Stimulated activated CD8-positive, alpha-beta memory T cell treated with anti-CD3 and anti-CD28 coated beads, Interleukin-12 subunit alpha, Interleukin-12 subunit beta, amount 100 ng/mL, for 1 hour (primary cell): Measurements from ENCODE around the gene TIMM13.
A peak's percentile ranks its signal among the peaks of the same experiment; 100 is the strongest.
"Not testable (repeated sequence)": the region's sequence is repeated elsewhere in the genome, so short reads cannot be mapped to it uniquely, and the experiment has no call there.

ENCODE experiments used
- DNase-seq: peaks from one replicate; pipeline ENCODE4 v3.0.0-alpha.2; 2020; ENCODE audit warnings: low read depth

Gene TIMM13

DNA sequence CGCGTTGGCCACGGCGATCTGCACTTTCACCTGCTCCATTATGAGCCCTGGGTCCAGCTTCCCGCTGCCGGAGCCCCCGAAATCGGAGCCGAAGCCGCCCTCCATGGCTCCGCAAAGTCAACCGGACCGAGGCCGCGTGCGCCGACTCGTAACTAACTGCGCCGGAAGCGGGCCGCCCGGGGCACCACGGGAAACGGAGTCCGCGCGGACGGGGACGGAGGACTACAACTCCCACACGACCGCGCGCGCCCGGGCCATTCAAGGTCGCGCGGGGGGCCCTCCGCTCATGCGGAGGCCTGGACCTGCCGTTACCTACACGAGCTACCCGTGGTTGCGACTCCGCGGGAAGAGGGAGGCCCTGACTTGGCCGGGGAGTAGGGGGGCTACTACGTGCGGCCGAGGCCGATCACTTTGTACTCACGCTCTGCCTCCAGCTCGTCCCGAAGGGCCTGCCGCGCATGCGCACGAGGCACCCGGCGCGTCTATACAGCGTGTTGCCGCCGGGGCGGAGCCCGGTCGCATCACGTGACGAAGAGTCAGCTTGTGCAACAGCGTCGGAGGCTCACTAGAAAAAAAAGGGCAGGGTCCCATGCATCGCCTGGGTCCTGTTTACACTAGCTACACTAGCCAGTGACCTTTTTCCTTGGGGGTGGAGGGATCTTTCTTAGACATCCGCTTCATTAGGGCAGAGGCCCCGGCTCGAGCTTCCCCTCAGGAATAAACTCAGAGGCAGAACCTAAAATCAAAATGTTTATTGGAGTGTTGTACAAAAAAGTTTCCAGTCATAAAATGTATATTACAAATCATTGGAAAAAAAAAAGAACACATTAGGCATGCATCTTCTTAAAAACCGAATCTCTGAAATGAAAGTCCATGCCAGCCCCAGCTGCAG is at the start of gene TIMM13:
Gene TIMM13, minus strand, starts transcription at position 158 of the 892 bp plus-strand sequence. Its CDS starts 53 bp downstream, at position 105.
- peak; percentile 94 for DNase-seq

DNA sequence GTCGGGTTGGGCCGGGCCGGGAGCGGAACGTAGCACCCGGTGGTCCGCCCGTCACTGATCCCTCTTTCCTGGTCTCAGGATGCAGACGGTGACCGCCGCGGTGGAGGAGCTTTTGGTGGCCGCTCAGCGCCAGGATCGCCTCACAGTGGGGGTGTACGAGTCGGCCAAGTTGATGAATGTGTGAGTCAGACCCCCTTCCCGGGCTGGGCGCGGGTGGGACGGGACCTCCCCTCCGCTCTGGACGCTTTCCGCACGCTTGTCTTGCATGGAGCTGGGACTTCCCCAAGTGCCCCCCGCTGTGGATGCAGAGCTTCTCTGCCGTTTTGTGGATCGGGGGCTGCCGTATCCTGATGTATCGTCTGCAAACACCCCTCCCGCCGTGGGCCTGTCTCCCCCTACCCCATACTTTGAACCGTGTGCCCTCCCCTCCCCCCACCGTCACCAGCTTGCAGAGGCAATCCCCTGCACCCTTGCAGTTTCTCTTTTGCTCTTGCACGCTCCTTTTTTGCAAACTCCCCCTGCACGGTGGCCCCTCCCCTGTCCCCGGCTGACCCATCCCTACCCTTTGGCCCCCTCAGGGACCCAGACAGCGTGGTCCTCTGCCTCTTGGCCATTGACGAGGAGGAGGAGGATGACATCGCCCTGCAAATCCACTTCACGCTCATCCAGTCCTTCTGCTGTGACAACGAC is 49.2 kb upstream of the TIMM13 start:
- peak; percentile 53 for DNase-seq

DNA sequence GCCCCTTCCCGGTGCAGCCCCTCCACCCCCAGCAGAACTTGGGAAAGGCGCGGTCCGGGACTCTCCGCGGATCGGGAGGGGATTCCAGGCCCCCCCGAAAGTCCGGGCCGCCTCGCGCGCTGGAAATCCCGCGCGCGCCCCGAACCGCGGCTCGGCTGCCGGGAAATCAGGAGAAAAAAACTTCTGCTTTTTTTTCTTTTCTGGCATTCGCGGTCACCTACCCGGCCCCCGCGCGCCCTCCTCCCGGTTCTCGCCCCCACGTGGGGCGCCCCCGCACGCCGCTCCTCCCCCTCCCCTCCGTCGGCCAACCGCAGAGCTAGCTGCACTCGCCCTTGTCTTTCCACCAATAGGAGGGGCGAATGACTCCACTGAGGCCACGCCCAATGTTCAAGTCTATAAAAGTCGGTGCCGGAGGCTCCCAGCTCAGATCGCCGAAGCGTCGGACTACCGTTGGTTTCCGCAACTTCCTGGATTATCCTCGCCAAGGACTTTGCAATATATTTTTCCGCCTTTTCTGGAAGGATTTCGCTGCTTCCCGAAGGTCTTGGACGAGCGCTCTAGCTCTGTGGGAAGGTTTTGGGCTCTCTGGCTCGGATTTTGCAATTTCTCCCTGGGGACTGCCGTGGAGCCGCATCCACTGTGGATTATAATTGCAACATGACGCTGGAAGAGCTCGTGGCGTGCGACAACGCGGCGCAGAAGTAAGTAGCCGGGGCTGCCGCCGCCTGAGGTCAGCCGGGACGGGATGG is 48.5 kb upstream of the TIMM13 start, which contains the start of gene GADD45B:
Gene GADD45B, plus strand, starts transcription at position 426 of the 749 bp plus-strand sequence. Its CDS starts 232 bp downstream, at position 658.
- DNase-seq, result peak; percentile 96

- DNase-seq, result peak; percentile 19
Measured at GRCh38 chr19:2475018-2475701, 47.8 kb upstream of the TIMM13 start.

DNA sequence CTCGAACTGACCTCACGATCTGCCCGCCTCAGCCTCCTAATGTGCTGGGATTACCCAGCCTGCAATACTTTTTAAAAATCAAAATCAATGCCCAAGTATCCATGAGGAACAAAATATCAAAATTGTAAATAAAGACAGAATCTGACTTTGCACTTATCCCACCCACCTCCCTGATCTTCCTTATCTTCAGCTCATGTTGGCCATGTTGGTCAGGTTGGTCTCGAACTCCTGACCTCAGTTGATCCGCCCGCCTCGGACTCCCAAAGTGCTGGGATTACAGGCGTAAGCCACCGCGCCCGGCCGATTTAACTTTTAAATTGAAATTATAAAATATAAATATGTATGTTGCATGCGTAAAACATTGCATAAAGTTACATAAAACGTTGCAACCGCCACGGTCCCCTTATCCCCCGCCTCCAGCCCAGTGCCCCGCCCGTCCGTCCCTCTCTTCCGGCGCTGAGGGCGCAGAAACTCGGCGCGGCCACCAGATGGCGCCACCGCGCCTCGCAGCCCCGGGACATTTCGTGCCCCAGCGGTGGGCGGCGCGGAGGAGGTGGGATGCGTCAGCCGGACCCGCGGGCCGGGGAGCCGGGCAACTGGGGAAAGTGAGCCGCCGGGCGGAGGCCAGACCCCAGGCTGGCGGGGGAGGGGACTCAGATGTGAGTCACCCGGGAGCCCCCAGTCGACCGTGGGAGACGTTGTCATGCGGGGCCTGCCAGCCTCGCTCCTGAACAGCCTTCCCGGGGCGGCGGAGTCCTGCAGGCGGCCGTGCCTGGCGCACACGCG is 47.0 kb upstream of the TIMM13 start:
- DNase-seq, result peak; percentile 81

GRCh38 chr19:2469915-2470200 is 42.5 kb upstream of the TIMM13 start:
- DNase-seq, result not testable (repeated sequence)

DNA sequence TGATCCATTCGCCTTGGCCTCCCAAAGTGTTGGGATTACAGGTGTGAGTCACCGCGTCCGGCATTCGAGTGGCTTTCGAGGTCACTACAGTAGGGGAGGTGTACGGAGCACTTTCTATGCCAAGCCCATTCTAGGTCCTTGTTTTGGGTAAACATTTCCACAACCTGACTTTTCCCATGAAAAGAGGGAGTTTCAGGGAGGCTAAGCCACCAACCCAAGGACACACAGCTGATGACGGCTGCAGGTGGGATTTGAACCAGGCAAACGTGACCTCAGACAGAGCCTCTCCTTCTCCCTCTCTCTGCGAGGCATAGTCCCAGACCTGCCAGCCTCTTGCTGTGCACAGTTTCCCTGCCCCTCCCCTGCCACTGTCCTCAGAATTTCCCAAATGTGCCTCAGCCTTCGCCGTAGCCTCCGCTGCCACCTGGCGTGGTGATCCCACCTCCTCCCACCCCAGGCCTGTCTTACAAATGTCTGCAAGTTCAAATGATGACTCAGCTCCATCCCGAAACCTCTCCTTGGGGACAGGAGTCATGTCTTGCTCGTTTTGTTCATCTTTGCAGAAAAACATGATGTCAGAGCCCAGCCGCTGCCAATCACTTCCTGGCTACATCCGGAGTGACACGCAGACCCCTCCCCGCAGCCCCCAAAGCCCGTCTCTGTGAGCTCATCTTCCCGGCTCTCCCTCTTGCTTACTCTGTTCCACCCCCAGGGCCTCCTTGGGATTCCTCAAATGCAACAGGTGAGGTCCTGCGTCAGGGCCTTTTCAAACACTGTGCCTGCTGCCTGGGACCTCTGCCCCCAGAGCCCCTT is 41.9 kb upstream of the TIMM13 start:
- DNase-seq, result no peak

DNA sequence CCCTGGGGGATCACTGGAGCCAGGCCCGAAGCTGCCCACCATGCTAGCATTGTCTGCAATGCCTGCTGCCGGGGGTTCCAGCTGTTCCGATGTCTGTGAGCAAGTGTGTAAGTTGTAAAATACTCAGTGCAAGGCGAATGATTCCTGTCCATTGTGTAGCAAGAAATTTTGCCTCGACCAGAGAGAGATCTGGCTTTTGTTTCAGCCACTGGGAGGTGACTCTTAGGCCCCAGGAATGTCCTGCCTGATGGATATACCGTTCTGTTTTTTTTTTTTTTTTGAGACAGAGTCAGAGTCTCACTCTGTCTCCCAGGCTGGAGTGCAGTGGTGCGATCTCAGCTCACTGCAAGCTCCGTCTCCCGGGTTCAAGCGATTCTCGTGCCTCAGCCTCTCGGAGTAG is 41.2 kb upstream of the TIMM13 start:
- DNase-seq, result no peak

GRCh38 chr19:2464389-2464788 is 37.0 kb upstream of the TIMM13 start:
- DNase-seq, result no peak

DNA sequence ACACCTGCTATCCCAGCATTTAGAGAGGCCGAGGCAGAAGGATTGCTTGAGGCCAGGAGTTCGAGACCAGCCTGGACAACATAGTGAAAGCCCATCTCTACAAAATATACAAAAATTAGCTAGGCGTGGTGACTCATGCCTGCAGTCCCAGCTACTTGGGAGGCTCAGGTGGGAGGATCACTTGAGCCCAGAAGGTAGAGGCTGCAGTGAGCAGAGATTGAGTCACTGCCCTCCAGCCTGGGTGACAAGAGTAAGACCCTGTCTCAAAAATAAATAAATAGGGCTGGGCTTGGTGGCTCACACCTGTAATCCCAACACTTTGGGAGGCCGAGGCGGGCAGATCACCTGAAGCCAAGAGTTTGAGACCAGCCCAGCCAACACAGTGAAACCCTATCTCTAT is 36.3 kb upstream of the TIMM13 start:
- DNase-seq, result not testable (repeated sequence)

DNA sequence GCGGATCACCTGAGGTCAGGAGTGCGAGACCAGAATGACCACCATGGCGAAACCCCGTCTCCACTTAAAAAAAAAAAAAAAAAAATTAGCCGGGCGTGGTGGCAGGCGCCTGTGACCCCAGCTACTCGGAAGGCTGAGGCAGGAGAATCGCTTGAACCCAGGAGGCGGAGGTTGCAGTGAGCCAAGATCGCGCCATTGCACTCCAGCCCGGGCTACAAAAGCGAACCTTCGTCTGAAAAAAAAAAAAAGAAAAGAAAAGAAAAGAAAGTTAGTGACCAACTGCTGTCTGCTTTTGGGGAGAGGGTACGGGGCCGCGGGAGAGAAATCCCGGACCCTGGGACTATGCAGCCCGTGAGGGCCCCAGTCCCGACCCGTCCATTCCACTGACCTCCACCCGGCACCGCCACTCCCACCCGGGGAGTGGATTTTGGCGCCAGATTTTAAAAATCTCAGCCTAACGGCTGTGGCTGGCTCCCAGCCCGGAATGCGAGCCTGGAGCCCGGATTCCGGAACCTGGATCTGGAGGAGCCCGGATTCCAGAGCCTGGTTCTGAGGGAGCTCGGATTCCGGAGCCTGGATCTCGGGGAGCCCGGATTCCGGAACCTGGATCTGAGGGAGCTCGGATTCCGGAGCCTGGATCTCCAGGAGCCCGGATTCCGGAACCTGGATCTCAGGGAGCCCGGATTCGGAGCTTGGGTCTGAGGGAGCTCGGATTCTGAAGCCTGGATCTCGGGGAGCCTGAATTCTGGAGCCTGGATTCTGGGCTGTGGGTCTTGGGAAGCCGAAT is 35.4 kb upstream of the TIMM13 start:
- DNase-seq, result no peak

- DNase-seq, result peak; percentile 34
Measured at GRCh38 chr19:2461751-2462634, 34.6 kb upstream of the TIMM13 start.

GRCh38 chr19:2460245-2460644 is 32.9 kb upstream of the TIMM13 start:
- no peak for DNase-seq

GRCh38 chr19:2458776-2459175 is 31.4 kb upstream of the TIMM13 start:
- DNase-seq, result not testable (repeated sequence)

DNA sequence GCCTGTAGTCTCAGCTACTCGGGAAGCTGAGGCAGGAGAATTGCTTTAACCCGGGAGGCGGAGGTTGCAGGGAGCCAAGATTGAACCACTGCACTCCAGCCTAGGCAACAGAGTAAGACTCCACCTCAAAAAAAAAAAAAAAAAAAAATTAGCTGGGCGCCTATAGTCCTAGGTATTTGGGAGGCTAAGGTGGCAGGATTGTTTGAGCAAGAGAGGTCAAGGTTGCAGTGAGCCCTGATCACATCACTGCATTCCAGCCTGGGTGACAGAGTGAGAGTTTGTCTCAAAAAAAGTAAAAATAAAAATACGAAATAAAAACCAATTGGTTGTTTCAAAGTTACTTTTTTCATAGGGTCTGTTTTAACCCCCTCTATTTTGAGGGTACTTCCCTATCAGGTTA is 30.7 kb upstream of the TIMM13 start:
- DNase-seq, result no peak

GRCh38 chr19:2457394-2458037 is 30.1 kb upstream of the TIMM13 start:
- no peak for DNase-seq

GRCh38 chr19:2455851-2456570 is 28.6 kb upstream of the TIMM13 start:
- DNase-seq, result peak; percentile 36
